ENCODE measurements around the gene SUPT7L.

DNA sequence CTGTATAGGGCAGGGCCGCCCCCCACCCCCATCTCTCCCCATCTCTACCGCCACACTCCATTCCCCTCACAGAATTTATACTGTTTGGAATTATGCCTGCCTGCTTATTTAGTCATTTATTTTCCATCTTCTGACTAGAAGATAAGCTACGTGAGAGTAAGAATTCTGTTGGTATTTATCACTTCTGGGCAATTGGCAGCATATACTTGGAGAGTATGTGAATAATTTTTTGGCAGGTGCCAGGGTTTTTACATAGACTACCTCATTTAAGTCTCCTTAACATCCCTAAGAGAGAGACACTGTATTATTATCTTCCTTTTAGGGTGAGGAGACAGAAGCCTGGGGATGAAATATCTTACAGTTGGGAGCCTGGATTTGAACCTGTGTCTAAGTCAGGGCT, 45.3 kb upstream of the SUPT7L start:
- TF ChIP-seq, protein P1, sequence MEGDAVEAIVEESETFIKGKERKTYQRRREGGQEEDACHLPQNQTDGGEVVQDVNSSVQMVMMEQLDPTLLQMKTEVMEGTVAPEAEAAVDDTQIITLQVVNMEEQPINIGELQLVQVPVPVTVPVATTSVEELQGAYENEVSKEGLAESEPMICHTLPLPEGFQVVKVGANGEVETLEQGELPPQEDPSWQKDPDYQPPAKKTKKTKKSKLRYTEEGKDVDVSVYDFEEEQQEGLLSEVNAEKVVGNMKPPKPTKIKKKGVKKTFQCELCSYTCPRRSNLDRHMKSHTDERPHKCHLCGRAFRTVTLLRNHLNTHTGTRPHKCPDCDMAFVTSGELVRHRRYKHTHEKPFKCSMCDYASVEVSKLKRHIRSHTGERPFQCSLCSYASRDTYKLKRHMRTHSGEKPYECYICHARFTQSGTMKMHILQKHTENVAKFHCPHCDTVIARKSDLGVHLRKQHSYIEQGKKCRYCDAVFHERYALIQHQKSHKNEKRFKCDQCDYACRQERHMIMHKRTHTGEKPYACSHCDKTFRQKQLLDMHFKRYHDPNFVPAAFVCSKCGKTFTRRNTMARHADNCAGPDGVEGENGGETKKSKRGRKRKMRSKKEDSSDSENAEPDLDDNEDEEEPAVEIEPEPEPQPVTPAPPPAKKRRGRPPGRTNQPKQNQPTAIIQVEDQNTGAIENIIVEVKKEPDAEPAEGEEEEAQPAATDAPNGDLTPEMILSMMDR (IDR thresholded peaks at IDR 0.05) = no peak
- no peak for TF ChIP-seq POLR2AphosphoS5 (IDR thresholded peaks at IDR 0.05; ENCODE audit: low read depth, low read length)
- TF ChIP-seq, protein P2, sequence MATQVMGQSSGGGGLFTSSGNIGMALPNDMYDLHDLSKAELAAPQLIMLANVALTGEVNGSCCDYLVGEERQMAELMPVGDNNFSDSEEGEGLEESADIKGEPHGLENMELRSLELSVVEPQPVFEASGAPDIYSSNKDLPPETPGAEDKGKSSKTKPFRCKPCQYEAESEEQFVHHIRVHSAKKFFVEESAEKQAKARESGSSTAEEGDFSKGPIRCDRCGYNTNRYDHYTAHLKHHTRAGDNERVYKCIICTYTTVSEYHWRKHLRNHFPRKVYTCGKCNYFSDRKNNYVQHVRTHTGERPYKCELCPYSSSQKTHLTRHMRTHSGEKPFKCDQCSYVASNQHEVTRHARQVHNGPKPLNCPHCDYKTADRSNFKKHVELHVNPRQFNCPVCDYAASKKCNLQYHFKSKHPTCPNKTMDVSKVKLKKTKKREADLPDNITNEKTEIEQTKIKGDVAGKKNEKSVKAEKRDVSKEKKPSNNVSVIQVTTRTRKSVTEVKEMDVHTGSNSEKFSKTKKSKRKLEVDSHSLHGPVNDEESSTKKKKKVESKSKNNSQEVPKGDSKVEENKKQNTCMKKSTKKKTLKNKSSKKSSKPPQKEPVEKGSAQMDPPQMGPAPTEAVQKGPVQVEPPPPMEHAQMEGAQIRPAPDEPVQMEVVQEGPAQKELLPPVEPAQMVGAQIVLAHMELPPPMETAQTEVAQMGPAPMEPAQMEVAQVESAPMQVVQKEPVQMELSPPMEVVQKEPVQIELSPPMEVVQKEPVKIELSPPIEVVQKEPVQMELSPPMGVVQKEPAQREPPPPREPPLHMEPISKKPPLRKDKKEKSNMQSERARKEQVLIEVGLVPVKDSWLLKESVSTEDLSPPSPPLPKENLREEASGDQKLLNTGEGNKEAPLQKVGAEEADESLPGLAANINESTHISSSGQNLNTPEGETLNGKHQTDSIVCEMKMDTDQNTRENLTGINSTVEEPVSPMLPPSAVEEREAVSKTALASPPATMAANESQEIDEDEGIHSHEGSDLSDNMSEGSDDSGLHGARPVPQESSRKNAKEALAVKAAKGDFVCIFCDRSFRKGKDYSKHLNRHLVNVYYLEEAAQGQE (IDR thresholded peaks at IDR 0.05; ENCODE audit: insufficient read depth in 1 of 2, low read depth in 2 of 2, low read length in 1 of 2) = no peak

All from Panc1 (cell line).